IMR-90 (cell line): ENCODE results near the gene NHLH2.

Experiments
- BHLHE40 ChIP-seq: fragments of 150-350 bp; IDR thresholded peaks from 2 replicates; pipeline ENCODE4 v1.6.1; 2016; ENCODE audit warnings: mild to moderate bottlenecking, low read depth, low read length
- TF ChIP-seq, protein P1 (sequence below): conservative IDR thresholded peaks from 2 replicates; pipeline ENCODE4 v1.5.1; 2012; ENCODE audit warnings: mild to moderate bottlenecking, low read depth, low read length, improper control_type of control experiment

DNA sequence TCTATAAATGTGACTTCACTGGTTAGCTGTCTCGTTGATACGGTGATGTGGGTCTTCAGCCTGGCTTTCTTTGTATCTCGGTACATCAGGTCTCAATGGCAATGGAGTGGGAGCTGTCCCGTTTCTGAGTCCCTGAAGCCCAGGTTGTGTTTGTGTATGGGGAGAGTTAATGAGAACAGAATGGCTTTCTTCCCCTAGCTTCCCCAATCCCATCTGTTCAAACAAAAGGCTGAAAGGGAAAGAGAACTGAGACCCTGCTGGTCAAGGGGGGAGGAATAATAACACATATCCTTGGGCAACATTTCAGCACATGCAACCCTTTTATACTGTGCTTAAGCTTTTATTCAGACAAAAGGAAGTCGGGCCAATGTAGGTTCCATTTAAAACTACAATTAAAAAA, 44.0 kb downstream of the NHLH2 start:
- TF ChIP-seq BHLHE40, result no peak
- TF ChIP-seq, protein P1, sequence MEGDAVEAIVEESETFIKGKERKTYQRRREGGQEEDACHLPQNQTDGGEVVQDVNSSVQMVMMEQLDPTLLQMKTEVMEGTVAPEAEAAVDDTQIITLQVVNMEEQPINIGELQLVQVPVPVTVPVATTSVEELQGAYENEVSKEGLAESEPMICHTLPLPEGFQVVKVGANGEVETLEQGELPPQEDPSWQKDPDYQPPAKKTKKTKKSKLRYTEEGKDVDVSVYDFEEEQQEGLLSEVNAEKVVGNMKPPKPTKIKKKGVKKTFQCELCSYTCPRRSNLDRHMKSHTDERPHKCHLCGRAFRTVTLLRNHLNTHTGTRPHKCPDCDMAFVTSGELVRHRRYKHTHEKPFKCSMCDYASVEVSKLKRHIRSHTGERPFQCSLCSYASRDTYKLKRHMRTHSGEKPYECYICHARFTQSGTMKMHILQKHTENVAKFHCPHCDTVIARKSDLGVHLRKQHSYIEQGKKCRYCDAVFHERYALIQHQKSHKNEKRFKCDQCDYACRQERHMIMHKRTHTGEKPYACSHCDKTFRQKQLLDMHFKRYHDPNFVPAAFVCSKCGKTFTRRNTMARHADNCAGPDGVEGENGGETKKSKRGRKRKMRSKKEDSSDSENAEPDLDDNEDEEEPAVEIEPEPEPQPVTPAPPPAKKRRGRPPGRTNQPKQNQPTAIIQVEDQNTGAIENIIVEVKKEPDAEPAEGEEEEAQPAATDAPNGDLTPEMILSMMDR, result no peak
